Measurements from ENCODE around the gene SPATA19.

GRCh38 chr11:133832096-133832990 is 13.0 kb downstream of the SPATA19 start:
- TF ChIP-seq EZH2 (IDR thresholded peaks at IDR 0.05) (no peak), POLR2AphosphoS5 (IDR thresholded peaks at IDR 0.05; ENCODE audit: borderline replicate concordance, low read depth, low read length) (no peak), FOXP2 (optimal IDR thresholded peaks at IDR 0.05; ENCODE audit: control extremely low read depth, extremely low read length, insufficient read depth) (no peak)

Data from SK-N-MC (cell line).